GM12801 (cell line): ENCODE results near the gene APBA2.

ENCODE experiments used
- CTCF ChIP-seq: IDR thresholded peaks from one replicate; pipeline ENCODE4 v1.5.1; 2011; ENCODE audit warnings: control low read depth; ENCODE audit not compliant: insufficient read length; ENCODE audit errors: extremely low read depth

The APBA2 gene

GRCh38 chr15:28981351-28981720 is 95.6 kb downstream of the APBA2 start:
- no peak for TF ChIP-seq CTCF

- no peak for TF ChIP-seq CTCF
These were observed 96.1 kb downstream of the APBA2 start for GRCh38 chr15:28981921-28982320.

GRCh38 chr15:28982886-28983285 is 97.1 kb downstream of the APBA2 start:
- TF ChIP-seq CTCF, result no peak

- TF ChIP-seq CTCF, result no peak
These were observed 97.9 kb downstream of the APBA2 start for GRCh38 chr15:28983432-28984311.

- no peak for TF ChIP-seq CTCF
These were observed 98.9 kb downstream of the APBA2 start for GRCh38 chr15:28984421-28985315.

GRCh38 chr15:28985316-28985645 is 99.5 kb downstream of the APBA2 start:
- no peak for TF ChIP-seq CTCF

GRCh38 chr15:28985691-28986090 is 99.9 kb downstream of the APBA2 start:
- TF ChIP-seq CTCF, result no peak
